BE2C (cell line): ENCODE results near the gene ART1.

Experiments
- DNase-seq: peaks from one replicate; pipeline ENCODE4 v3.0.0-alpha.2; 2020
- H3K27me3 ChIP-seq: fragments of 250-450 bp; sonication (Bioruptor Pico); 2 replicates; pipeline ENCODE4 v1.5.1; 2020; ENCODE audit warnings: mild to moderate bottlenecking
- H3K36me3 ChIP-seq: fragments of 250-450 bp; sonication (Bioruptor Pico); 2 replicates; pipeline ENCODE4 v1.5.1; 2020; ENCODE audit warnings: mild to moderate bottlenecking
- H3K4me1 ChIP-seq: fragments of 250-450 bp; sonication (Bioruptor Pico); 2 replicates; pipeline ENCODE4 v1.5.1; 2020
- H3K4me3 ChIP-seq: 2 replicates; pipeline ENCODE4 v1.5.1; 2011; ENCODE audit warnings: low read depth, low read length
- H3K9me3 ChIP-seq: fragments of 250-450 bp; sonication (Bioruptor Pico); 2 replicates; pipeline ENCODE4 v1.5.1; 2020
- CTCF ChIP-seq: IDR thresholded peaks from 2 replicates; pipeline ENCODE4 v1.5.1; 2012; ENCODE audit warnings: mild to moderate bottlenecking, low read depth, low read length

The ART1 gene

GRCh38 chr11:3686751-3687150 is 41.8 kb downstream of the ART1 start:
- no peaks in the 10 kb centered on the region for H3K4me1 ChIP-seq
- DNase-seq = no peak
- no peaks in the 10 kb centered on the region for H3K9me3 ChIP-seq
- no peak overlapping the region for H3K4me3 ChIP-seq
- no peak for TF ChIP-seq CTCF
- H3K36me3 ChIP-seq = peaks cover 26% of the 10 kb centered on the region
- H3K27me3 ChIP-seq = no peaks in the 10 kb centered on the region

- Histone ChIP-seq H3K4me3 (no peak overlapping the region), H3K4me1 (no peaks in the 10 kb centered on the region), H3K27me3 (no peaks in the 10 kb centered on the region), H3K9me3 (no peaks in the 10 kb centered on the region), H3K36me3 (peaks cover 20% of the 10 kb centered on the region)
- no peak for DNase-seq
- TF ChIP-seq CTCF = no peak
These were observed 55.5 kb downstream of the ART1 start for GRCh38 chr11:3700410-3700809.

GRCh38 chr11:3700910-3701309 is 56.0 kb downstream of the ART1 start:
- Histone ChIP-seq H3K36me3 (peaks cover 22% of the 10 kb centered on the region), H3K27me3 (no peaks in the 10 kb centered on the region)

GRCh38 chr11:3703383-3703782 is 58.5 kb downstream of the ART1 start:
- Histone ChIP-seq H3K27me3 (no peaks in the 10 kb centered on the region), H3K4me3 (no peak overlapping the region), H3K9me3 (no peaks in the 10 kb centered on the region), H3K4me1 (no peaks in the 10 kb centered on the region), H3K36me3 (peaks cover 18% of the 10 kb centered on the region)
- no peak for DNase-seq
- TF ChIP-seq CTCF = no peak

More at GRCh38 chr11:3700910-3701309, 56.0 kb downstream of the ART1 start:
- no peak overlapping the region for H3K4me3 ChIP-seq
- no peaks in the 10 kb centered on the region for H3K4me1 ChIP-seq
- TF ChIP-seq CTCF = no peak
- H3K9me3 ChIP-seq = no peaks in the 10 kb centered on the region
- DNase-seq = no peak

- no peak for DNase-seq
- no peaks in the 10 kb centered on the region for H3K27me3 ChIP-seq
- no peak for TF ChIP-seq CTCF
- no peak overlapping the region for H3K4me3 ChIP-seq
- no peaks in the 10 kb centered on the region for H3K4me1 ChIP-seq
- peaks cover 18% of the 10 kb centered on the region for H3K36me3 ChIP-seq
- H3K9me3 ChIP-seq = no peaks in the 10 kb centered on the region
These were observed 62.2 kb downstream of the ART1 start for GRCh38 chr11:3707176-3707575.

- DNase-seq = no peak
- no peak for TF ChIP-seq CTCF
- peaks cover 23% of the 10 kb centered on the region for H3K36me3 ChIP-seq
- H3K9me3 ChIP-seq = no peaks in the 10 kb centered on the region
- no peak overlapping the region for H3K4me3 ChIP-seq
- no peaks in the 10 kb centered on the region for H3K27me3 ChIP-seq
- no peaks in the 10 kb centered on the region for H3K4me1 ChIP-seq
These were observed 65.0 kb downstream of the ART1 start for GRCh38 chr11:3709977-3710376.
